CD4-positive, alpha-beta memory T cell (primary cell): Measurements from ENCODE around the gene MLF2. TPM values are rescaled to one million over a fixed set of nuclear protein-coding genes. Genes with fewer than 3 reads are reported as not detected.
"Not testable (repeated sequence)": the region's sequence is repeated elsewhere in the genome, so short reads cannot be mapped to it uniquely, and the experiment has no call there.

Experiments
- CTCF ChIA-PET: fragments of 350-600 bp; sonication (Branson Sonifier 250); formaldehyde crosslinking; loops from one replicate; lab custom pipeline; 2021; ENCODE audit warnings: inconsistent platforms; ENCODE audit not compliant: partially characterized antibody; lab: Charles Lee
- POLR2A ChIA-PET: fragments of 350-600 bp; sonication (Branson Sonifier 250); formaldehyde crosslinking; loops from one replicate; lab custom pipeline; 2021; ENCODE audit not compliant: partially characterized antibody; lab: Charles Lee
- DNase-seq, 5 donors: peaks; one replicate each; pipeline versions ENCODE4 v3.0.0 to v3.0.0-alpha.2; 2020 to 2022; ENCODE audit warnings: mixed read lengths in 1 of 5
- H3K27ac ChIP-seq: one replicate; pipeline ENCODE4 v1.7.0; 2013; ENCODE audit warnings: low read depth, low read length
- H3K27me3 ChIP-seq: 2 replicates; pipeline ENCODE4 v1.7.0; 2013; ENCODE audit warnings: mild to moderate bottlenecking, low read length, moderate library complexity; ENCODE audit not compliant: insufficient read depth
- H3K36me3 ChIP-seq: 2 replicates; pipeline ENCODE4 v1.7.0; 2013; ENCODE audit warnings: mild to moderate bottlenecking, low read length, moderate library complexity; ENCODE audit not compliant: insufficient read depth
- H3K4me1 ChIP-seq: 2 replicates; pipeline ENCODE4 v1.7.0; 2013; ENCODE audit warnings: mild to moderate bottlenecking, low read length, moderate library complexity; ENCODE audit not compliant: insufficient read depth
- H3K4me3 ChIP-seq, 2 donors: one replicate each; pipeline ENCODE4 v1.7.0; 2013; ENCODE audit warnings: low read length in 2 of 2, mild to moderate bottlenecking in 1 of 2
- H3K9me3 ChIP-seq, 2 donors: one replicate each; pipeline ENCODE4 v1.7.0; 2013; ENCODE audit warnings: low read length in 2 of 2, control low read depth in 1 of 2; ENCODE audit not compliant: control insufficient read depth in 1 of 2
- H3K27ac Mint-ChIP-seq, 7 donors: one replicate each; pipeline ENCODE4 v1.8.0; 2020 to 2021; ENCODE audit warnings: mixed read lengths in 7 of 7, mild to moderate bottlenecking in 6 of 7, inconsistent platforms in 3 of 7, moderate library complexity in 3 of 7
- H3K27me3 Mint-ChIP-seq, 2 donors: one replicate each; pipeline ENCODE4 v1.8.0; 2020 to 2021; ENCODE audit warnings: mixed read lengths in 2 of 2
- H3K36me3 Mint-ChIP-seq, 2 donors: one replicate each; pipeline ENCODE4 v1.8.0; 2020 to 2021; ENCODE audit warnings: mixed read lengths in 2 of 2, inconsistent platforms in 1 of 2, mild to moderate bottlenecking in 1 of 2
- H3K4me1 Mint-ChIP-seq, 4 donors: one replicate each; pipeline ENCODE4 v1.8.0; 2020 to 2021; ENCODE audit warnings: mixed read lengths in 4 of 4, mild to moderate bottlenecking in 1 of 4
- H3K4me3 Mint-ChIP-seq, 8 donors: one replicate each; pipeline ENCODE4 v1.8.0; 2020 to 2021; ENCODE audit warnings: mixed read lengths in 8 of 8, mild to moderate bottlenecking in 7 of 8, moderate library complexity in 6 of 8, inconsistent platforms in 3 of 8
- H3K9me3 Mint-ChIP-seq, 8 donors: one replicate each; pipeline ENCODE4 v1.8.0; 2020 to 2021; ENCODE audit warnings: mixed read lengths in 8 of 8, mild to moderate bottlenecking in 5 of 8, inconsistent platforms in 3 of 8, moderate library complexity in 1 of 8
- intact Hi-C: fragments of 100-400 bp; cut with micrococcal nuclease; formaldehyde crosslinking; loops from one replicate; pipeline ENCODE4 v1.15.1; 2023
- polyA plus RNA-seq, 2 donors: library from polyadenylated mRNA; unstranded; fragments of 300-500 nt; fragmentation: Illumina TruSeq; gene quantifications; one replicate each; pipeline ENCODE4 v1.2.3, GENCODE V29; 2021
- total RNA-seq, 2 experiments: library from RNA; stranded (reverse); gene quantifications; one replicate each; pipeline ENCODE4 v1.2.3, GENCODE V29; 2021

Gene MLF2
- total and polyA plus RNA-seq, 4 experiments from 2014 or later = 79.8 to 130 (median 95.7) TPM

DNA sequence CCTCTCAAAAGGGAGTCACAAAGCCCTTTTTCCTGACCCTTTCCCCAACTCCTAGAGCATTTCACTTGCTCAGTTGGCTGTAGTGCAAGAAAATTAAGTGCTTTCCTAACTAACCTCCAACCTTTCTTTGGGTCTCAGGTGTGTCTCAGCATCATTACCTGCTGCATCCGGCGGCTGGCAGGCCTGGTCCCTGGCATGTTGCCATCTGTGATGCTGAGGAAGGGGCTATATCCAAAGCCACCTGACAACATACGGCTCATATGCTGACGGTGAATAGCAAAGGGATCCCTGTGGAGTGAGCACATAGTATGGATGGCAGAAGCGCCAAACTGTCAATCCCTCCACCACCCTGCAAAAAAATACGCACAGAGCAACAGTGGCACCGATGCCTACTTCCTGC is 1.2 kb downstream of the MLF2 start:
- Mint-ChIP-seq H3K4me3 (peak overlapping the region; percentile 75 to 97 (median 95)), H3K4me1 (peaks cover 11 to 24% (median 18%) of the 10 kb centered on the region in 4 donors), H3K27ac (peak overlapping the region; percentile 91 to 100 (median 99)), H3K36me3 (peaks cover 21 to 51% of the 10 kb centered on the region in 2 donors), H3K27me3 (no peaks in the 10 kb centered on the region), H3K9me3 (no peaks in the 10 kb centered on the region)
- peak overlapping the region; percentile 84 for H3K27ac ChIP-seq
- peaks cover 38% of the 10 kb centered on the region for H3K36me3 ChIP-seq
- no peaks in the 10 kb centered on the region for H3K27me3 ChIP-seq
- ChIA-PET CTCF (interaction anchor here (0.9 to 13.5 kb wide), 8 partner anchors 24 to 127 kb away, joined by 3 to 343 read pairs (median 22); partner anchors contain the start of genes CDCA3, GNB3, GPR162 and LAG3), POLR2A (interaction anchor here (0.6 to 4.6 kb wide), 18 partner anchors 15 to 186 kb away, joined by 3 to 52 read pairs (median 24); partner anchors contain the start of genes CD4, CDCA3, COPS7A and GPR162)
- H3K9me3 ChIP-seq = no peaks in the 10 kb centered on the region
- peaks cover 13% of the 10 kb centered on the region for H3K4me1 ChIP-seq
- peak overlapping the region; percentile 62 to 76 for H3K4me3 ChIP-seq
- DNase-seq = no peak
- intact Hi-C loops = no loop called here

DNA sequence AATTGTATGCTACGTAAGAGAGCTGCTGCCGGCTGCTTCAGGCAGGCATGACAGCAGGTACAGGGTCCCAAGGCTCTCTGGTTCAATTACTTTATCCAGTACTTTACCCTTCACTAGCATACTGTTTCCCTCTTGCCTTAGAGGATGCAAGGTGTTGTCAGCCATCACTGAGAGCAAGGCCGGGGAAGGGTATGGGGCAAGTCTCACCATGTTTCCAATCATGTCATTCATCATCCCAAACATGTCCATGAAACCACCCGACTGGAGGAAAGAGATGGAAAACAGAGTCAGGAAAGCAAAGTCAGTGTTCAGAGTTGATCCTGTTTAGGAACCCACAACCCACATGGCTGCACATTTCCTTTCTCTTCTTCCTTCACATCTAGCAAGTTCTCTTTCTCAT is 2.4 kb downstream of the MLF2 start:
- POLR2A ChIA-PET = no interaction called here
- Mint-ChIP-seq H3K4me3 (peak overlapping the region in 4 of 8 donors; percentile 18 to 96 (median 28)), H3K4me1 (peaks cover 14 to 30% (median 23%) of the 10 kb centered on the region in 4 donors), H3K27ac (peak overlapping the region in 3 of 7 donors; percentile 29 to 93 (median 59)), H3K9me3 (no peaks in the 10 kb centered on the region), H3K36me3 (peaks cover 21 to 54% of the 10 kb centered on the region in 2 donors), H3K27me3 (no peaks in the 10 kb centered on the region)
- Histone ChIP-seq H3K36me3 (peaks cover 43% of the 10 kb centered on the region), H3K27ac (no peak overlapping the region), H3K4me3 (no peak overlapping the region), H3K27me3 (no peaks in the 10 kb centered on the region), H3K9me3 (no peaks in the 10 kb centered on the region), H3K4me1 (peaks cover 19% of the 10 kb centered on the region)
- DNase-seq = no peak
- CTCF ChIA-PET = interaction anchor here (1.9 to 5.8 kb wide), 2 partner anchors 16 to 83 kb away, joined by 7 to 72 read pairs; partner anchors contain the start of gene PTMS
- intact Hi-C loops = no loop called here

- peaks cover 43% of the 10 kb centered on the region for H3K36me3 ChIP-seq
- no peaks in the 10 kb centered on the region for H3K27me3 ChIP-seq
- no peaks in the 10 kb centered on the region for H3K27me3 Mint-ChIP-seq
- ChIA-PET CTCF (interaction anchor here (1.9 kb wide), 1 partner anchor 17 kb away, joined by 7 read pairs; the partner anchor contains the start of gene PTMS), POLR2A (no interaction called here)
- peaks cover 17 to 38% (median 29%) of the 10 kb centered on the region in 4 donors for H3K4me1 Mint-ChIP-seq
- no peak for DNase-seq
- H3K36me3 Mint-ChIP-seq = peaks cover 21 to 54% of the 10 kb centered on the region in 2 donors
- intact Hi-C loops = no loop called here
- no peak overlapping the region for H3K27ac ChIP-seq
- peaks cover 0 to 3% (median 0%) of the 10 kb centered on the region in 8 donors for H3K9me3 Mint-ChIP-seq
- H3K4me1 ChIP-seq = peaks cover 26% of the 10 kb centered on the region
- H3K9me3 ChIP-seq = no peaks in the 10 kb centered on the region
- no peak overlapping the region for H3K4me3 ChIP-seq
- H3K4me3 Mint-ChIP-seq = no peak overlapping the region
- no peak overlapping the region for H3K27ac Mint-ChIP-seq
Observed at GRCh38 chr12:6748761-6749160, 4.2 kb downstream of the MLF2 start.

- Histone ChIP-seq H3K4me1 (peaks cover 22% of the 10 kb centered on the region), H3K36me3 (peaks cover 43% of the 10 kb centered on the region), H3K9me3 (no peaks in the 10 kb centered on the region), H3K27ac (no peak overlapping the region), H3K27me3 (no peaks in the 10 kb centered on the region), H3K4me3 (no peak overlapping the region)
- H3K36me3 Mint-ChIP-seq = peaks cover 21 to 47% of the 10 kb centered on the region in 2 donors
- peaks cover 0 to 10% (median 2%) of the 10 kb centered on the region in 8 donors for H3K9me3 Mint-ChIP-seq
- H3K27ac Mint-ChIP-seq = peak overlapping the region; percentile 7 to 71 (median 44)
- H3K4me3 Mint-ChIP-seq = no peak overlapping the region
- no peaks in the 10 kb centered on the region for H3K27me3 Mint-ChIP-seq
- intact Hi-C loops = no loop called here
- H3K4me1 Mint-ChIP-seq = peaks cover 10 to 25% (median 22%) of the 10 kb centered on the region in 4 donors
- no peak for DNase-seq
- ChIA-PET POLR2A (interaction anchor here (1.2 to 1.6 kb wide), 2 partner anchors 24 to 45 kb away, joined by 3 to 5 read pairs; partner anchors contain the start of gene COPS7A), CTCF (interaction anchor here (1.4 kb wide), 1 partner anchor 19 kb away, joined by 4 read pairs; the partner anchor contains the start of gene PTMS)
Observed at GRCh38 chr12:6747216-6747615, 5.7 kb downstream of the MLF2 start.

- Mint-ChIP-seq H3K9me3 (peaks cover 0 to 10% (median 2%) of the 10 kb centered on the region in 8 donors), H3K36me3 (peaks cover 21 to 38% of the 10 kb centered on the region in 2 donors), H3K27ac (peak overlapping the region; percentile 53 to 93 (median 84)), H3K27me3 (no peaks in the 10 kb centered on the region), H3K4me1 (peaks cover 8 to 15% (median 13%) of the 10 kb centered on the region in 4 donors), H3K4me3 (peak overlapping the region in 1 of 8 donors; percentile 23)
- DNase-seq = peak in 2 of 5 donors; percentile 41 to 42
- Histone ChIP-seq H3K4me1 (peaks cover 13% of the 10 kb centered on the region), H3K27me3 (no peaks in the 10 kb centered on the region), H3K9me3 (no peaks in the 10 kb centered on the region), H3K4me3 (no peak overlapping the region), H3K36me3 (peaks cover 38% of the 10 kb centered on the region), H3K27ac (no peak overlapping the region)
- CTCF ChIA-PET = interaction anchor here (1.5 kb wide), 1 partner anchor 23 kb away, joined by 3 read pairs; no protein-coding TSS in a partner anchor
- POLR2A ChIA-PET = interaction anchor here (1.2 to 1.6 kb wide), 4 partner anchors 7 to 46 kb away, joined by 3 to 5 read pairs (median 3); partner anchors contain the start of genes COPS7A and MLF2
- intact Hi-C loops = no loop called here
Observed at GRCh38 chr12:6745741-6746525, 7.0 kb downstream of the MLF2 start.

DNA sequence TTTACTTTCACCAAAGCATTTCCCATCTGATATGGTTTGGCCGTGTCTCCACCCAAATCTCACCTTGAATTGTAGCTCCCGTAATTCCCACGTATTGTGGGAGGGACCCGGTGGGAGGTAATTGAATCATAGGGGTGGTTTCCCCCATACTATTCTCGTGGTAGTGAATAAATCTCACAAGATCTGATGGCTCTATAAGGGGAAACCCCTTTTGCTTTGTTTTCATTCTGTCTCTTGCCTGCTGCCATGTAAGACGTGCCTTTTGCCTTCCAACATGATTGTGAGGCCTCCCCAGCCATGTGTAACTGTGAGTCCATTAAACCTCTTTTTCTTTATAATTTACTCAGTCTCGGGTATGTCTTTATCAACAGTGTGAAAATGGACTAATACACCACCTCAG is 9.6 kb downstream of the MLF2 start:
- peak overlapping the region in 1 of 7 donors; percentile 4 for H3K27ac Mint-ChIP-seq
- H3K9me3 ChIP-seq, H3K27ac ChIP-seq, H3K27me3 ChIP-seq, DNase-seq, H3K27me3 Mint-ChIP-seq, H3K9me3 Mint-ChIP-seq, intact Hi-C loops, H3K4me3 Mint-ChIP-seq, H3K4me3 ChIP-seq: not testable (repeated sequence)
- peaks cover 8 to 15% (median 13%) of the 10 kb centered on the region in 4 donors for H3K4me1 Mint-ChIP-seq
- Histone ChIP-seq H3K36me3 (peaks cover 14% of the 10 kb centered on the region), H3K4me1 (peaks cover 13% of the 10 kb centered on the region)
- peaks cover 14 to 18% of the 10 kb centered on the region in 2 donors for H3K36me3 Mint-ChIP-seq
- ChIA-PET CTCF (interaction anchor here (1.0 to 1.8 kb wide), 2 partner anchors 9 to 10 kb away, joined by 5 to 10 read pairs; partner anchors contain the start of gene MLF2), POLR2A (interaction anchor here (1.1 to 1.4 kb wide), 3 partner anchors 10 to 85 kb away, joined by 3 read pairs; partner anchors contain the start of genes CD4, MLF2 and P3H3)
